GM21367 (cell line): ENCODE data around the gene CAMK1G.

Experiments
- ATAC-seq: cut with Tn5 transposase; IDR thresholded peaks from one replicate; pipeline ENCODE4 v1.9.1; 2021; ENCODE audit not compliant: unreplicated experiment

The CAMK1G gene

GRCh38 chr1:209597499-209597898 lies 14.0 kb downstream of the CAMK1G start:
- no peak for ATAC-seq

DNA sequence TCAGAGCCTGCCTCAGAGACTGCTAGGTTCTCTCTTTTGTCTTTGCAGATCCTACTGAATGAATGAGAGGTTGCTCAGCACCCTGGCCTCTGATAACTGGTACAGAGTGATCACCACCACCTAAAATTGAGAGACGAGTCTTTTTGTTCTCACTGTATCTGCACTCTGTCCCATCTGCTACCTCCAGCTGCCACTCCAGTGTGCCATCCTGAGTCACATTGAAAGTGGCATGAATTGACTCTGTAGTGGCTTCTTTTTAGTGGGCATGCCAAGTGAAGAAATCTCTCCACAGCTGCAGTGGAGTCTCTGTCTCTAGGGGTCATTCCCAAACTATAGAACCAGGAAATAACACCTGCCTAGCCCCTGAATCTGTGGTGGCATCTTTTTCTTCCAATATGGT lies 14.7 kb downstream of the CAMK1G start:
- no peak for ATAC-seq

DNA sequence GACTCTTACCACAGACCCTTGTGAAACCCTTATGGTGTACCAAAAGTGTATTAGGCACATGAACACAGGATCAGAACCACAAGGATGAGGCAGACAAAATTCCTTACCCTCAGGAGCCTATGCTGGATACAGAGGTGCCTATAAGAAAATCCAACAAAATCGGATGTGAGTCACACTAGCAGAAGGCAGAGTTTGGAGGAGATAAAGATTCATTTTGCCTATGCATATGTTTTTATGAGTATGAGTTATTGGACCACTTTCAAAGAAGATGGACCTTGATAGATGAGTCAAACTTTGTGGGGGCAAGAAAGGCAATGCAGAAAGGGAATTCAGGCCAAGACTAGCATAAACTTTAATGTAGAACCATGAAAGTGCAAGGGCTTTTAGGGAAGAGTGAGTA lies 17.0 kb downstream of the CAMK1G start:
- ATAC-seq = no peak

- no peak for ATAC-seq
Measured at GRCh38 chr1:209601809-209602657, 18.5 kb downstream of the CAMK1G start.

DNA sequence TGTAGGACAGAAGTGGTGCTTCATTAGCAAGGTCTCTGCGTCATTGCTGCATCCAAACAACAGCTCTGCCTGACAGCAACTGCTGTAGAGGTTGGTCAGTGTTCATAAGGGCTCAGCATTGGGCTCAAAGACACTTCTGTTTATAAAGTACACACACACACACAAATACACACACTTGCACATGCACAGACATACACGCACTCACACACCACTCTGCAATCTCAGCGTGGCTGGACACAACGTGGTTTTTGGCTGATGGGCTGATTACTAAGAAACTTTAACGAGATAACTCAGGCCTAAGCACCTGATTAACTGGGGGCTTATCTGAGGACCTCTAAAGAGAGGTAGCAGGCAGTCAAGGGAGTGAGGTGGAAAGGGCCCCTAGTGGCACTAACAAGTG lies 20.4 kb downstream of the CAMK1G start:
- no peak for ATAC-seq

- peak; percentile 73 for ATAC-seq
Measured at GRCh38 chr1:209607102-209607794, 23.7 kb downstream of the CAMK1G start.

DNA sequence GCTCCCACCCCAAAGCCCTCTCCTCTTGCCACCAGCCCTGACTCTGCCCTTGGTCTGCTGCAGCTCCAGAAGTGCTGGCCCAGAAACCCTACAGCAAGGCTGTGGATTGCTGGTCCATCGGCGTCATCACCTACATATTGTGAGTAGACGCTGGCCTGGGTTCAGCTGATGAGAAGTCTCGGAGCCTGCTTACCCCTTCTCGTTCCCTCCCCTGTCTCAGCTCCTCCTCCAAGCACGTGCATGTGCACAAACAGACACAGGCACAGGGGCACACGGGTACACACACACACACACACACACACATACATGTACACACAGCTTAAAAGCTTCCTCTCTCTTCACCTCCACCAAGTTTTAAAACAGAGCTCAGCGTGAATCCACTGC lies 24.3 kb downstream of the CAMK1G start:
- no peak for ATAC-seq

- no peak for ATAC-seq
Measured at GRCh38 chr1:209609041-209609790, 25.7 kb downstream of the CAMK1G start.

DNA sequence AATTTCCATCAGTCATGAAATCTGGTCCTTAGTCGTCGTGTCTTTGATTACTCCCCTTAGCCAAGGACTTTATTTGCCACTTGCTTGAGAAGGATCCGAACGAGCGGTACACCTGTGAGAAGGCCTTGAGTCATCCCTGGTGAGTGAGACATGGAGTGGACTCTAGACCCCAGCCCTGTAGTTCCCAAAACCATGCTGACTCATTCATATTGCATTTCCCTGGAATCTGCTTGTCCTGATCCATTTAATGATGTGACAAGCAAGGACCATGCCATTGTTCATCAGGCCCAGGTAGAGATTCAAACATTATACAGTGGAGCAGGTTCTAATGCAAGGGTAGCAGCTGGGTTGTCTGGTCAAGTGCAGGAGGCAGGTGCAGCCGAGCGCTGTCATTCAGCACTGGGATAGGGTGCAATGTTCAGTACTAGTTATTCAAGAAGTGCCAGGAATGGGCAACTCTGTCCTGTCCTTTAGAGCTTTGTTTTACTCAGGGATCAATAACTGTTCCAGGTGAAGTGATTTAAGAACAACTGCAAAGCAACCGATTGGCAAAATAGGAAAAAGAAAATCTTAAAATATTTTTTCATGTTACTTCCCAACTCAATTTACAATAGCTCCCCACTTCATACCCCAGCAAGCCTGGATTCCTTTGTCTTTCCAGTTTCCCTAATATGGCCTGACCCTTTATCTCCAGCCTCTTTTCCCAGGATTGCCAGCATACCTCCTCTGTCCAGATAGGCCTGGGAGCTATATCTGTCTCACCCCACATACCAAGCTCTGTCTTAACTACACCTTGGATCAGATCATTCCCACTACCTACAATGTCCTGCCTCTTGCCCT lies 26.5 kb downstream of the CAMK1G start:
- no peak for ATAC-seq

DNA sequence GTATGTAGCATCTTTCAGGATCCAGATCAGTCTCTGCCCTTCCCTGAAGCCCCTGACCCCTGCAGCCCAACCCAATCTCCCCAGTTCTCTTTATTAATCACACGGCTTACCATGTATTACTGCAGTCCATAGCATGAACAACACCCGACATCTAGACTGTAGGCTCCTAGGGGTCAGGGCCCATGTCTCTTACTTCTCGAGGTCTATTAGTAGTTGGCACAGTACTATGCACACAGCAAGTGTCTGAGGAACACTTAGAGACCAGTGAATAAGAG lies 27.1 kb downstream of the CAMK1G start:
- ATAC-seq = no peak

- ATAC-seq = no peak
Measured at GRCh38 chr1:209611771-209612570, 28.5 kb downstream of the CAMK1G start.

- no peak for ATAC-seq
Measured at GRCh38 chr1:209612646-209613399, 29.3 kb downstream of the CAMK1G start.

- ATAC-seq = no peak
Measured at GRCh38 chr1:209613400-209614150, 30.1 kb downstream of the CAMK1G start.

DNA sequence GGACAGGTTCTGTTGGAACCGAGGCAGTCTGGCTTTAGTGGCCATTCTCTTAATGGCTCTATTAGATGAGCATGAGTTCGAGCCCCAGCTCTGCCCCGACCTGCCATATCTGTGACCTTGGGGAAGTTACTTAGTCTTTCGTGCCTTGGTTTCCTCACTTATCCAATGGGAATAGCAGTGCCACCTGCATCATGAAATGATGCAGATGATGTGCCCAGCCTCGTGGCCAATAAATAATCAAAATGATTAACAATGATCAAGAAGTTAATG lies 30.6 kb downstream of the CAMK1G start:
- no peak for ATAC-seq

DNA sequence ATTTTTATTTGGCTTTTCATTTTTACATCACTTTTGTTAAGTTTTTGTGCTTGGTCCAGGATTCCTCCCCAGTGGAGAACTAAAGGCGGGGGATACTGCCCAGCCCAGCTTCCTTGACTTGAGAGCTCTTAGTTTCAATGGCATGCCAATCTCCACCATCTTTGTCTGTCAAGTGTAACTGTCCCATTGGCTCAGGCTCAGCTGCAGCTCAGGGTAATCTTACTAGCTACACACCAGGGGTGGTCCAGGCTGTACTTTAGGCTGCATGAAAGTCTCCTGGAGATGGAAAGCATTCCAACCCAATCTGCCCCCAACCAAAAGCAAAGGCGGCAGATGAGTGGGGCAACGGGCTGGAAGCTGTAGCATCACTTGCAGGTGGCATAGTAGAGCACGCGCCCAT lies 31.4 kb downstream of the CAMK1G start:
- no peak for ATAC-seq

- no peak for ATAC-seq
Measured at GRCh38 chr1:209616366-209617046, 33.0 kb downstream of the CAMK1G start.

GRCh38 chr1:209617047-209617673 lies 33.6 kb downstream of the CAMK1G start:
- no peak for ATAC-seq

DNA sequence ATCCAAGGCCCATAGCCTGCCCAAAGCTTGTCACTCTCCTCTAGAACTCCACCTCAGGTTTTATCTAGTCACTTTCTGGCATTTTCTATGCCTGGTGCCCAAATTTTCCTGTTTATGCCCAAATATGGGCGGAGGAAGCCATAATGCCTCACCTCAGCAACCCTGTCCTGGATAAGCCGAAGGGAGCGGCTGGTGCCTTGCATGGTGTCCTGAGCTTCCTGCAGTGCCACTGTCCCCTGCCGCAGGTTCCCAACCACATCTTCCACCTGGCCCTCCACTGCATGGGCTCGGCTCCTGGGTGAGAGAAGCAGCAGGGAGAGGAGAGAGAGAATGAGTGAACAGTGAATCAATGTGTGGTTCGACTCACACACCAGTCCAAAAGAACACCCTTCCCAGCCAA lies 34.2 kb downstream of the CAMK1G start:
- ATAC-seq = no peak
